Naive thymus-derived CD4-positive, alpha-beta T cell (primary cell): ENCODE data around the gene SCAF1. TPM values are rescaled to one million over a fixed set of nuclear protein-coding genes. Genes with fewer than 3 reads are reported as not detected.

ENCODE experiments used
- ATAC-seq: fragments of 150-1000 bp; cut with Tn5 transposase; 2 replicates; pipeline ENCODE4 v1.10.0; 2021; ENCODE audit warnings: mild to moderate bottlenecking, moderate library complexity
- CTCF ChIA-PET: fragments of 350-600 bp; sonication (Branson Sonifier 250); formaldehyde crosslinking; loops from one replicate; lab custom pipeline; 2021; ENCODE audit warnings: antibody characterized with exemption; lab: Charles Lee
- POLR2A ChIA-PET: fragments of 350-600 bp; sonication (Branson Sonifier 250); formaldehyde crosslinking; loops from one replicate; lab custom pipeline; 2021; ENCODE audit warnings: antibody characterized with exemption, inconsistent platforms; lab: Charles Lee
- DNase-seq, 9 donors: peaks; one replicate each; pipeline versions ENCODE4 v3.0.0 to v3.0.0-alpha.2; 2020 to 2022; ENCODE audit warnings: mixed read lengths in 1 of 9
- H3K27ac ChIP-seq: one replicate; pipeline ENCODE4 v1.7.0; 2013; ENCODE audit warnings: mild to moderate bottlenecking, low read depth, low read length, moderate library complexity
- H3K27me3 ChIP-seq, 2 donors: one replicate each; pipeline ENCODE4 v1.7.0; 2013; ENCODE audit warnings: low read length in 2 of 2, mild to moderate bottlenecking in 2 of 2, moderate library complexity in 2 of 2; ENCODE audit not compliant: control insufficient read depth in 2 of 2, insufficient read depth in 2 of 2
- H3K36me3 ChIP-seq, 3 experiments: 1 replicate in 2 of 3; 2 replicates in 1 of 3; pipeline ENCODE4 v1.7.0; 2013; ENCODE audit warnings: low read length in 3 of 3, mild to moderate bottlenecking in 3 of 3, moderate library complexity in 1 of 3; ENCODE audit not compliant: insufficient read depth in 3 of 3, control insufficient read depth in 2 of 3
- H3K4me1 ChIP-seq, 2 donors: one replicate each; pipeline ENCODE4 v1.7.0; 2013; ENCODE audit warnings: low read length in 2 of 2, mild to moderate bottlenecking in 2 of 2, moderate library complexity in 1 of 2; ENCODE audit not compliant: control insufficient read depth in 2 of 2, insufficient read depth in 2 of 2
- H3K4me3 ChIP-seq: 2 replicates; pipeline ENCODE4 v1.7.0; 2013; ENCODE audit warnings: mild to moderate bottlenecking, low read length
- H3K9me3 ChIP-seq, 3 experiments: 1 replicate in 2 of 3; 2 replicates in 1 of 3; pipeline ENCODE4 v1.7.0; 2013; ENCODE audit warnings: low read length in 3 of 3; ENCODE audit not compliant: control insufficient read depth in 2 of 3
- H3K27ac Mint-ChIP-seq, 9 donors: one replicate each; pipeline ENCODE4 v1.8.0; 2020 to 2022; ENCODE audit warnings: mixed read lengths in 9 of 9, mild to moderate bottlenecking in 8 of 9, moderate library complexity in 5 of 9, inconsistent platforms in 2 of 9
- H3K27me3 Mint-ChIP-seq, 5 donors: one replicate each; pipeline ENCODE4 v1.8.0; 2021 to 2022; ENCODE audit warnings: mixed read lengths in 5 of 5, mild to moderate bottlenecking in 1 of 5
- H3K36me3 Mint-ChIP-seq, 5 donors: one replicate each; pipeline ENCODE4 v1.8.0; 2020 to 2022; ENCODE audit warnings: mixed read lengths in 5 of 5, mild to moderate bottlenecking in 3 of 5, inconsistent platforms in 1 of 5
- H3K4me1 Mint-ChIP-seq, 7 donors: one replicate each; pipeline ENCODE4 v1.8.0; 2020 to 2022; ENCODE audit warnings: mixed read lengths in 7 of 7, mild to moderate bottlenecking in 3 of 7, inconsistent platforms in 1 of 7
- H3K4me3 Mint-ChIP-seq, 10 donors: one replicate each; pipeline ENCODE4 v1.8.0; 2020 to 2022; ENCODE audit warnings: mild to moderate bottlenecking in 10 of 10, mixed read lengths in 10 of 10, moderate library complexity in 6 of 10, inconsistent platforms in 2 of 10
- H3K9me3 Mint-ChIP-seq, 11 donors: one replicate each; pipeline ENCODE4 v1.8.0; 2020 to 2022; ENCODE audit warnings: mixed read lengths in 11 of 11, mild to moderate bottlenecking in 4 of 11, inconsistent platforms in 1 of 11, moderate library complexity in 1 of 11
- intact Hi-C, 2 donors: fragments of 100-400 bp; cut with micrococcal nuclease; formaldehyde crosslinking; loops; one replicate each; pipeline ENCODE4 v1.15.1; 2023
- polyA plus RNA-seq, 2 donors: library from polyadenylated mRNA; unstranded; fragments of 300-500 nt; fragmentation: Illumina TruSeq; gene quantifications; one replicate each; pipeline ENCODE4 v1.2.3, GENCODE V29; 2021
- total RNA-seq, 6 experiments: library from RNA in 5 of 6; stranded (reverse) in 5 of 6; gene quantifications; 1 replicate in 5 of 6; 2 replicates in 1 of 6; pipeline ENCODE4 v1.2.3 and lab custom pipeline; 2021 to 2026

The SCAF1 gene
- total and polyA plus RNA-seq, 7 experiments from 2014 or later: 1.4 to 74.9 (median 42.0) TPM

DNA sequence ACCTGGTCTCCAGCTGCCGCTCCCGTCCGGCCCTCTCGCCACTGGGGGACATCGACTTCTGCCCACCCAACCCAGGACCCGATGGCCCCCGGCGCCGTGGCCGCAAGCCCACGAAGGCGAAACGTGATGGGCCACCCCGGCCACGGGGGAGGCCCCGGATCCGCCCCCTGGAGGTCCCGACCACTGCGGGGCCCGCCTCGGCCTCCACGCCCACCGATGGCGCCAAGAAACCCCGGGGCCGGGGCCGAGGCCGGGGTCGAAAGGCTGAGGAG is 44.4 kb upstream of the SCAF1 start:
- Mint-ChIP-seq H3K4me1 (peaks cover 19 to 44% (median 31%) of the 10 kb centered on the region in 7 donors), H3K4me3 (no peak overlapping the region), H3K9me3 (no peaks in the 10 kb centered on the region), H3K36me3 (peaks cover 8 to 24% (median 13%) of the 10 kb centered on the region in 5 donors), H3K27ac (peak overlapping the region in 1 of 9 donors; percentile 32), H3K27me3 (no peaks in the 10 kb centered on the region)
- H3K4me1 ChIP-seq: peaks cover 10 to 15% of the 10 kb centered on the region in 2 donors
- peaks cover 6 to 84% (median 8%) of the 10 kb centered on the region in 3 experiments for H3K36me3 ChIP-seq
- DNase-seq: no peak
- no peak overlapping the region for H3K27ac ChIP-seq
- ChIA-PET POLR2A (no interaction called here), CTCF (no interaction called here)
- no peak overlapping the region for H3K4me3 ChIP-seq
- intact Hi-C loops: no loop called here
- H3K9me3 ChIP-seq: no peaks in the 10 kb centered on the region
- ATAC-seq: no peak
- H3K27me3 ChIP-seq: no peaks in the 10 kb centered on the region

DNA sequence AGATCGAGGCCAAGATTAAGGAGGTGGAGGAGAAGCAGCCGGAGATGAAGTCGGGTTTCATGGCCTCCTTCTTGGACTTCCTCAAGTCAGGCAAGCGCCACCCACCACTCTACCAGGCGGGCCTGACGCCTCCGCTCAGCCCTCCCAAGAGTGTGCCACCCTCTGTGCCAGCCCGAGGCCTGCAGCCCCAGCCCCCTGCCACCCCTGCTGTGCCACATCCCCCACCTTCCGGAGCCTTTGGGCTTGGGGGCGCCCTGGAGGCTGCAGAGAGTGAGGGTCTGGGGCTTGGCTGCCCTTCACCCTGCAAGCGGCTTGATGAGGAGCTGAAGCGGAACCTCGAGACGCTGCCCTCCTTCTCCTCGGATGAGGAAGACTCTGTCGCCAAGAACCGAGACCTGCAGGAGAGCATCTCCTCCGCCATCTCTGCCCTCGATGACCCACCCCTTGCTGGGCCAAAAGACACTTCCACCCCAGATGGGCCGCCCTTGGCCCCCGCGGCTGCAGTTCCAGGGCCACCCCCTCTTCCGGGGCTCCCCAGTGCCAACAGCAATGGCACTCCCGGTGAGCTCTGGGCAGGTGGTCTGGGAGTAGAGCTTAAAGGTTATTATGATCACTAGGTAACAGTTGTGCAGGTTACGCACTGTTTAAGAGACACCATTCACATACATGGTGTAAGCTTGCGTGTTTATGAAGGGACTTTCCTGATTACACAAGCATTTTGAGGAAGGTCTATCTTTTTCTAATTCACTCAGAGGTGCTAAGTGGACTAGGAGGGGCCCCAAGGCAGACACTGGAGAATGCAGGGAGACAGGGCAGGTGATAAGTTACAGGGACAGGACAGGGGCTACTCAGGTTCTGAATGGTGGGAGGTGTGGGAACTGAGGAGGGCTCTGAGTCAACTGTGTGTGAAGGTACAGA is 42.4 kb upstream of the SCAF1 start:
- intact Hi-C loops: no loop called here
- ATAC-seq (no peak), DNase-seq (no peak)
- H3K36me3 Mint-ChIP-seq: peaks cover 0 to 20% (median 14%) of the 10 kb centered on the region in 5 donors
- Histone ChIP-seq H3K4me1 (no peaks in the 10 kb centered on the region), H3K27ac (no peak overlapping the region), H3K4me3 (no peak overlapping the region), H3K9me3 (no peaks in the 10 kb centered on the region), H3K36me3 (peaks cover 0 to 90% (median 8%) of the 10 kb centered on the region in 3 experiments), H3K27me3 (no peaks in the 10 kb centered on the region)
- no peak overlapping the region for H3K4me3 Mint-ChIP-seq
- H3K9me3 Mint-ChIP-seq: no peaks in the 10 kb centered on the region
- peak overlapping the region in 4 of 9 donors; percentile 43 to 83 (median 64) for H3K27ac Mint-ChIP-seq
- H3K27me3 Mint-ChIP-seq: no peaks in the 10 kb centered on the region
- peaks cover 7 to 28% (median 20%) of the 10 kb centered on the region in 7 donors for H3K4me1 Mint-ChIP-seq
- ChIA-PET CTCF (interaction anchor here (0.6 kb wide), 1 partner anchor 41 kb away, joined by 3 read pairs; no protein-coding TSS in a partner anchor), POLR2A (no interaction called here)

GRCh38 chr19:49601482-49602038 is 40.4 kb upstream of the SCAF1 start:
- Mint-ChIP-seq H3K4me1 (peaks cover 5 to 33% (median 22%) of the 10 kb centered on the region in 7 donors), H3K27ac (no peak overlapping the region), H3K36me3 (peaks cover 0 to 20% (median 14%) of the 10 kb centered on the region in 5 donors), H3K4me3 (no peak overlapping the region), H3K9me3 (no peaks in the 10 kb centered on the region), H3K27me3 (no peaks in the 10 kb centered on the region)
- H3K27ac ChIP-seq: no peak overlapping the region
- H3K36me3 ChIP-seq: peaks cover 0 to 89% (median 8%) of the 10 kb centered on the region in 3 experiments
- intact Hi-C loops: no loop called here
- no peak for DNase-seq
- H3K4me3 ChIP-seq: no peak overlapping the region
- no peaks in the 10 kb centered on the region for H3K27me3 ChIP-seq
- H3K4me1 ChIP-seq: no peaks in the 10 kb centered on the region
- CTCF ChIA-PET: no interaction called here
- no peaks in the 10 kb centered on the region for H3K9me3 ChIP-seq
- POLR2A ChIA-PET: no interaction called here
- ATAC-seq: no peak

- H3K4me3 Mint-ChIP-seq: no peak overlapping the region
- intact Hi-C loops: no loop called here
- Histone ChIP-seq H3K9me3 (no peaks in the 10 kb centered on the region), H3K4me1 (no peaks in the 10 kb centered on the region), H3K27me3 (no peaks in the 10 kb centered on the region), H3K36me3 (peaks cover 0 to 91% (median 8%) of the 10 kb centered on the region in 3 experiments), H3K4me3 (no peak overlapping the region), H3K27ac (no peak overlapping the region)
- peak overlapping the region in 3 of 9 donors; percentile 9 to 49 (median 14) for H3K27ac Mint-ChIP-seq
- peaks cover 5 to 36% (median 22%) of the 10 kb centered on the region in 7 donors for H3K4me1 Mint-ChIP-seq
- H3K9me3 Mint-ChIP-seq: no peaks in the 10 kb centered on the region
- POLR2A ChIA-PET: interaction anchor here (0.6 to 1.3 kb wide), 3 partner anchors 19 to 29 kb away, joined by 3 to 5 read pairs (median 3); partner anchors contain the start of gene NOSIP
- H3K27me3 Mint-ChIP-seq: no peaks in the 10 kb centered on the region
- CTCF ChIA-PET: interaction anchor here (0.6 kb wide), 1 partner anchor 76 kb away, joined by 5 read pairs; no protein-coding TSS in a partner anchor
- peaks cover 0 to 20% (median 14%) of the 10 kb centered on the region in 5 donors for H3K36me3 Mint-ChIP-seq
- ATAC-seq (no peak), DNase-seq (no peak)
These were observed 39.2 kb upstream of the SCAF1 start for GRCh38 chr19:49602806-49603205.

GRCh38 chr19:49605605-49606004 is 36.4 kb upstream of the SCAF1 start:
- no peaks in the 10 kb centered on the region for H3K9me3 ChIP-seq
- Mint-ChIP-seq H3K36me3 (peaks cover 0 to 13% (median 11%) of the 10 kb centered on the region in 5 donors), H3K4me3 (no peak overlapping the region), H3K4me1 (peaks cover 2 to 28% (median 18%) of the 10 kb centered on the region in 7 donors), H3K9me3 (no peaks in the 10 kb centered on the region), H3K27me3 (no peaks in the 10 kb centered on the region), H3K27ac (peak overlapping the region in 1 of 9 donors; percentile 38)
- no peaks in the 10 kb centered on the region for H3K27me3 ChIP-seq
- ATAC-seq: no peak
- H3K4me1 ChIP-seq: no peaks in the 10 kb centered on the region
- no peak overlapping the region for H3K27ac ChIP-seq
- no peak overlapping the region for H3K4me3 ChIP-seq
- CTCF ChIA-PET: no interaction called here
- no peak for DNase-seq
- intact Hi-C loops: no loop called here
- peaks cover 0 to 91% (median 16%) of the 10 kb centered on the region in 3 experiments for H3K36me3 ChIP-seq
- POLR2A ChIA-PET: no interaction called here

DNA sequence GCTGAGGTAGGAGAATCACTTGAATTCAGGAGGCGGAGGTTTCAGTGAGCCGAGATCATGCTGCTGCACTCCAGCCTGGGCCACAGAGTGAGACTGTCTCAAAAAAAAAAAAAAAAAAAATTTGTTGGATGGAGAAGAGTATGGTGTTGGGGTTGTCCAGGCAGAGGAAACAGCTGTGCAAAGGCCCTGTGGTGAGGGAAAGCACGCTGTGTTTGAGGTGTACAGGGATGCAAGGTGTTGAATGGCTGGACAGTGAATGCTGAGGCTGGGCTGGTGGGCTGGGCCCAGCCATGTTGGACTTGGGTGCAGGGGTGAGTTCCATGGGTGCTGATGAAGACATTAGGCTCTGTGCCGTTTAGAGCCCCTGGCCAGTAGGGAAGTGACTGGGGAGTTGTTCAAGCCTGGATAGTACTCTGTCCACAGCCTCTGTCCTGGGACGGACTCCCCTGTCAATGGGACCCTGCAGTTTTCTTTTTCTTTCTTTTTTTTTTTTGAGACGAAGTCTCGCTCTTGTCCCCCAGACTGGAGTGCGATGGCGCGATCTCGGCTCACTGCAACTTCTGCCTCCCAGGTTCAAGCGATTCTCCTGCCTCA is 32.4 kb upstream of the SCAF1 start:
- Histone ChIP-seq H3K27me3 (no peaks in the 10 kb centered on the region), H3K4me1 (no peaks in the 10 kb centered on the region), H3K4me3 (no peak overlapping the region), H3K9me3 (no peaks in the 10 kb centered on the region), H3K27ac (no peak overlapping the region), H3K36me3 (peaks cover 5 to 81% (median 8%) of the 10 kb centered on the region in 3 experiments)
- no peak overlapping the region for H3K27ac Mint-ChIP-seq
- POLR2A ChIA-PET: interaction anchor here (0.6 kb wide), 2 partner anchors 58 to 654 kb away, joined by 3 to 4 read pairs; no protein-coding TSS in a partner anchor
- H3K9me3 Mint-ChIP-seq: no peaks in the 10 kb centered on the region
- no peak overlapping the region for H3K4me3 Mint-ChIP-seq
- CTCF ChIA-PET: interaction anchor here (0.7 kb wide), 1 partner anchor 12 kb away, joined by 4 read pairs; no protein-coding TSS in a partner anchor
- DNase-seq (no peak), ATAC-seq (no peak)
- H3K27me3 Mint-ChIP-seq: no peaks in the 10 kb centered on the region
- intact Hi-C loops: no loop called here
- peaks cover 0 to 10% (median 0%) of the 10 kb centered on the region in 5 donors for H3K36me3 Mint-ChIP-seq
- H3K4me1 Mint-ChIP-seq: peaks cover 3 to 27% (median 12%) of the 10 kb centered on the region in 7 donors
